ENCODE measurements around the gene ZNF532. TPM values are rescaled to one million over a fixed set of nuclear protein-coding genes. Genes with fewer than 3 reads are reported as not detected.

The ZNF532 gene
- total RNA-seq, 4 donors from 2014 or later, result 54.7 to 124 (median 91.2) TPM

GRCh38 chr18:58928386-58928785 lies 63.7 kb downstream of the ZNF532 start:
- Histone ChIP-seq H3K27me3 (no peaks in the 10 kb centered on the region), H3K9me3 (no peaks in the 10 kb centered on the region), H3K36me3 (no peaks in the 10 kb centered on the region), H3K4me1 (peaks cover 27 to 30% of the 10 kb centered on the region in 2 donors), H3K4me3 (peak overlapping the region in 1 of 4 donors; percentile 9), H3K27ac (peak overlapping the region; percentile 48 to 58 (median 56))
- TF ChIP-seq, protein P1, sequence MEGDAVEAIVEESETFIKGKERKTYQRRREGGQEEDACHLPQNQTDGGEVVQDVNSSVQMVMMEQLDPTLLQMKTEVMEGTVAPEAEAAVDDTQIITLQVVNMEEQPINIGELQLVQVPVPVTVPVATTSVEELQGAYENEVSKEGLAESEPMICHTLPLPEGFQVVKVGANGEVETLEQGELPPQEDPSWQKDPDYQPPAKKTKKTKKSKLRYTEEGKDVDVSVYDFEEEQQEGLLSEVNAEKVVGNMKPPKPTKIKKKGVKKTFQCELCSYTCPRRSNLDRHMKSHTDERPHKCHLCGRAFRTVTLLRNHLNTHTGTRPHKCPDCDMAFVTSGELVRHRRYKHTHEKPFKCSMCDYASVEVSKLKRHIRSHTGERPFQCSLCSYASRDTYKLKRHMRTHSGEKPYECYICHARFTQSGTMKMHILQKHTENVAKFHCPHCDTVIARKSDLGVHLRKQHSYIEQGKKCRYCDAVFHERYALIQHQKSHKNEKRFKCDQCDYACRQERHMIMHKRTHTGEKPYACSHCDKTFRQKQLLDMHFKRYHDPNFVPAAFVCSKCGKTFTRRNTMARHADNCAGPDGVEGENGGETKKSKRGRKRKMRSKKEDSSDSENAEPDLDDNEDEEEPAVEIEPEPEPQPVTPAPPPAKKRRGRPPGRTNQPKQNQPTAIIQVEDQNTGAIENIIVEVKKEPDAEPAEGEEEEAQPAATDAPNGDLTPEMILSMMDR (IDR thresholded peaks at IDR 0.05 in 4 of 5, conservative IDR thresholded peaks at IDR 0.05 in 1 of 5), result no peak
- TF ChIP-seq POLR2A (IDR thresholded peaks at IDR 0.05), result no peak
- intact Hi-C loops (cut with DNase I; ENCODE audit: low total_unique reads), result no loop called here
- ATAC-seq, result peak; percentile 35 to 51
- DNase-seq, result no peak
- in situ Hi-C loops (cut with MboI; ENCODE audit: low sequenced_read_pairs in 4 of 4), result no loop called here

GRCh38 chr18:58929206-58929605 lies 64.5 kb downstream of the ZNF532 start:
- Histone ChIP-seq H3K36me3 (peaks cover 0 to 1% of the 10 kb centered on the region in 2 donors), H3K27me3 (no peaks in the 10 kb centered on the region), H3K4me3 (no peak overlapping the region), H3K4me1 (peaks cover 27 to 29% of the 10 kb centered on the region in 2 donors), H3K27ac (peak overlapping the region in 3 of 4 donors; percentile 31 to 58 (median 54)), H3K9me3 (no peaks in the 10 kb centered on the region)
- no peak for ATAC-seq
- intact Hi-C loops (cut with DNase I; ENCODE audit: low total_unique reads), result no loop called here
- DNase-seq, result no peak
- TF ChIP-seq POLR2A (IDR thresholded peaks at IDR 0.05), result no peak
- TF ChIP-seq, protein P1 (IDR thresholded peaks at IDR 0.05 in 4 of 5, conservative IDR thresholded peaks at IDR 0.05 in 1 of 5), result no peak
- in situ Hi-C loops (cut with MboI; ENCODE audit: low sequenced_read_pairs in 4 of 4), result no loop called here

DNA sequence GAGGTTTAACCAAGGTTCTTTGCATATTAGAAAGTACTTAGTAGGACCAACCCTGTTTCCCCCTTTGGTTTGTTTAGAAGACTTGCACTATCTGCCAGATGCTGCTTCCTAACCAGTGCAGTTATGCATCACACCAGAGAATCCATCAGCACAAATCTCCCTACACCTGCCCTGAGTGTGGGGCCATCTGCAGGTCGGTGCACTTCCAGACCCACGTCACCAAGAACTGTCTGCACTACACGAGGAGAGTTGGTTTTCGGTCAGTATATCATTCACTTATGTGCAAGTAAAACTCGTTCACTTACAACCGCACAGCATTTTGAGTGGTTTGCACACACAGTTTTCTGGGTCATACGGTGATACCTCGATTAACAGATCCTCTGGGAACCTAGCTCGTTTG lies 69.7 kb downstream of the ZNF532 start:
- DNase-seq (no peak), ATAC-seq (no peak)
- TF ChIP-seq, protein P1 (IDR thresholded peaks at IDR 0.05 in 4 of 5, conservative IDR thresholded peaks at IDR 0.05 in 1 of 5), result no peak
- no peak for TF ChIP-seq POLR2A (IDR thresholded peaks at IDR 0.05)
- Histone ChIP-seq H3K27ac (no peak overlapping the region), H3K9me3 (no peaks in the 10 kb centered on the region), H3K4me1 (peaks cover 9 to 28% of the 10 kb centered on the region in 2 donors), H3K36me3 (peaks cover 0 to 7% of the 10 kb centered on the region in 2 donors), H3K4me3 (no peak overlapping the region), H3K27me3 (no peaks in the 10 kb centered on the region)
- intact Hi-C loops (cut with DNase I; ENCODE audit: low total_unique reads) (no loop called here), in situ Hi-C loops (cut with MboI; ENCODE audit: low sequenced_read_pairs in 4 of 4) (no loop called here)

GRCh38 chr18:58934933-58935577 lies 70.4 kb downstream of the ZNF532 start:
- no peaks in the 10 kb centered on the region for H3K9me3 ChIP-seq
- peaks cover 7 to 26% of the 10 kb centered on the region in 2 donors for H3K4me1 ChIP-seq
- no peak for DNase-seq
- in situ Hi-C loops (cut with MboI; ENCODE audit: low sequenced_read_pairs in 4 of 4), result no loop called here
- TF ChIP-seq, protein P1 (IDR thresholded peaks at IDR 0.05 in 4 of 5, conservative IDR thresholded peaks at IDR 0.05 in 1 of 5), result no peak
- TF ChIP-seq POLR2A (IDR thresholded peaks at IDR 0.05), result no peak
- H3K4me3 ChIP-seq, result no peak overlapping the region
- no peaks in the 10 kb centered on the region for H3K27me3 ChIP-seq
- ATAC-seq, result no peak
- no peak overlapping the region for H3K27ac ChIP-seq
- H3K36me3 ChIP-seq, result peaks cover 0 to 14% of the 10 kb centered on the region in 2 donors
- intact Hi-C loops (cut with DNase I; ENCODE audit: low total_unique reads), result no loop called here

All from gastrocnemius medialis (tissue), 4 donors.